Sigmoid colon (tissue), 4 donors: ENCODE measurements around the gene ZNF556.

Source experiments
- POLR2A ChIP-seq, 2 donors: fragments of 450-650 bp; IDR thresholded peaks; one replicate each; pipeline ENCODE4 v1.6.1; 2016; ENCODE audit warnings: antibody characterized with exemption in 2 of 2, mild to moderate bottlenecking in 2 of 2, moderate library complexity in 2 of 2
- POLR2AphosphoS5 ChIP-seq, 4 donors: sonication (generic); formaldehyde crosslinking; IDR thresholded peaks; one replicate each; pipeline ENCODE4 v1.6.1; 2017; ENCODE audit warnings: antibody characterized with exemption in 4 of 4
- TF ChIP-seq, protein P1 (sequence below), 4 experiments: fragments of 450-650 bp in 3 of 4; fragments of 200-600 bp in 1 of 4; IDR thresholded peaks; one replicate each; pipeline ENCODE4 v1.5.1; 2016 to 2019; ENCODE audit warnings: antibody characterized with exemption in 4 of 4, mild to moderate bottlenecking in 3 of 4, moderate library complexity in 2 of 4

DNA sequence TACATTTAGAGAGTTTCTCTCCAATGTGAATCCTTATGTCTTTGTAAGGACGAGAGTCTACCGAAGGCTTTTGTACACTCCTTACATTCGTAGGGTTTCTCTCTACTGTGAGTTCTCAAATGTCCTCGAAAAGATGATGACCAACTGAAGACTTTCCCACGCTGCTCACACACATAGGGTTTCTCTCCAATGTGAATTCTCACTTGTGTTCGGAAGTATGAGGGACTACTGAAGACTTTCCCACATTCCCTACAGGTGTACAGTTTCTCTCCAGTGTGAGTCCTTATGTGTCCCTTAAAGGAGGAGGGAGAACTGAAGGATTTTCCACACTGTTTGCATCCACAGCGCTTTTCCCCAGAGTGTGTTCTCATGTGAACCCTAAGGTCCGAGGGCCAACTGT, 29.6 kb downstream of the ZNF556 start:
- TF ChIP-seq POLR2AphosphoS5 (IDR thresholded peaks at IDR 0.05) (no peak), POLR2A (IDR thresholded peaks at IDR 0.05) (no peak)
- TF ChIP-seq, protein P1, sequence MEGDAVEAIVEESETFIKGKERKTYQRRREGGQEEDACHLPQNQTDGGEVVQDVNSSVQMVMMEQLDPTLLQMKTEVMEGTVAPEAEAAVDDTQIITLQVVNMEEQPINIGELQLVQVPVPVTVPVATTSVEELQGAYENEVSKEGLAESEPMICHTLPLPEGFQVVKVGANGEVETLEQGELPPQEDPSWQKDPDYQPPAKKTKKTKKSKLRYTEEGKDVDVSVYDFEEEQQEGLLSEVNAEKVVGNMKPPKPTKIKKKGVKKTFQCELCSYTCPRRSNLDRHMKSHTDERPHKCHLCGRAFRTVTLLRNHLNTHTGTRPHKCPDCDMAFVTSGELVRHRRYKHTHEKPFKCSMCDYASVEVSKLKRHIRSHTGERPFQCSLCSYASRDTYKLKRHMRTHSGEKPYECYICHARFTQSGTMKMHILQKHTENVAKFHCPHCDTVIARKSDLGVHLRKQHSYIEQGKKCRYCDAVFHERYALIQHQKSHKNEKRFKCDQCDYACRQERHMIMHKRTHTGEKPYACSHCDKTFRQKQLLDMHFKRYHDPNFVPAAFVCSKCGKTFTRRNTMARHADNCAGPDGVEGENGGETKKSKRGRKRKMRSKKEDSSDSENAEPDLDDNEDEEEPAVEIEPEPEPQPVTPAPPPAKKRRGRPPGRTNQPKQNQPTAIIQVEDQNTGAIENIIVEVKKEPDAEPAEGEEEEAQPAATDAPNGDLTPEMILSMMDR (IDR thresholded peaks at IDR 0.05) = no peak
